NCI-H2107 (cell line): ENCODE measurements around the gene USF2.

Experiments used
- DNase-seq: peaks from one replicate; lab custom pipeline; 2025; lab: John Stamatoyannopoulos, UW

USF2 gene

GRCh38 chr19:35299523-35300338 is 31.0 kb downstream of the USF2 start:
- no peak for DNase-seq

- DNase-seq = no peak
These were observed 31.5 kb downstream of the USF2 start for GRCh38 chr19:35300339-35300649.

- DNase-seq = no peak
These were observed 33.2 kb downstream of the USF2 start for GRCh38 chr19:35301961-35302360.

- DNase-seq = no peak
These were observed 33.7 kb downstream of the USF2 start for GRCh38 chr19:35302446-35302845.

GRCh38 chr19:35303357-35303915 is 34.7 kb downstream of the USF2 start:
- no peak for DNase-seq

GRCh38 chr19:35304036-35304435 is 35.3 kb downstream of the USF2 start:
- DNase-seq = no peak

- DNase-seq = no peak
These were observed 36.4 kb downstream of the USF2 start for GRCh38 chr19:35305181-35305580.

GRCh38 chr19:35306473-35307246 is 37.9 kb downstream of the USF2 start:
- no peak for DNase-seq

GRCh38 chr19:35307931-35308330 is 39.2 kb downstream of the USF2 start:
- no peak for DNase-seq

- no peak for DNase-seq
These were observed 40.1 kb downstream of the USF2 start for GRCh38 chr19:35308910-35309309.

GRCh38 chr19:35309481-35310279 is 40.9 kb downstream of the USF2 start:
- DNase-seq = no peak

GRCh38 chr19:35310331-35310730 is 41.6 kb downstream of the USF2 start:
- DNase-seq = no peak

- DNase-seq = no peak
These were observed 42.2 kb downstream of the USF2 start for GRCh38 chr19:35310811-35311465.

GRCh38 chr19:35311901-35312665 is 43.3 kb downstream of the USF2 start:
- DNase-seq = no peak

- no peak for DNase-seq
These were observed 44.8 kb downstream of the USF2 start for GRCh38 chr19:35313587-35313986.

GRCh38 chr19:35314031-35314430 is 45.3 kb downstream of the USF2 start:
- no peak for DNase-seq

- DNase-seq = no peak
These were observed 46.2 kb downstream of the USF2 start for GRCh38 chr19:35314858-35315470.

- DNase-seq = no peak
These were observed 47.1 kb downstream of the USF2 start for GRCh38 chr19:35315883-35316282.

GRCh38 chr19:35316560-35316959 is 47.8 kb downstream of the USF2 start:
- DNase-seq = no peak

- no peak for DNase-seq
These were observed 48.8 kb downstream of the USF2 start for GRCh38 chr19:35317464-35318043.
